Astrocyte (in vitro differentiated cells and primary cell): ENCODE data around the gene RC3H2. TPM values are rescaled to one million over a fixed set of nuclear protein-coding genes. Genes with fewer than 3 reads are reported as not detected.
"Not testable (repeated sequence)": the region's sequence is repeated elsewhere in the genome, so short reads cannot be mapped to it uniquely, and the experiment has no call there.

ENCODE experiments used
- DNase-seq: peaks from one replicate; pipeline ENCODE4 v3.0.0-alpha.2; 2010; ENCODE audit warnings: low read depth
- FAIRE-seq: peaks from 2 replicates; lab custom pipeline; 2011; peaks lifted over from hg19 to GRCh38; lab: Jason Lieb, UNC
- H2AFZ ChIP-seq: 2 replicates; pipeline ENCODE4 v1.6.0; 2012; ENCODE audit warnings: low read depth, low read length, inconsistent platforms
- H3K27ac ChIP-seq: 2 replicates; pipeline ENCODE4 v1.5.1; 2011; ENCODE audit warnings: low read depth, low read length, inconsistent platforms
- H3K27me3 ChIP-seq: 2 replicates; pipeline ENCODE4 v1.6.0; 2011; ENCODE audit warnings: low read length, inconsistent platforms; ENCODE audit not compliant: insufficient read depth
- H3K36me3 ChIP-seq: 2 replicates; pipeline ENCODE4 v1.5.1; 2011; ENCODE audit warnings: low read length, inconsistent platforms; ENCODE audit not compliant: insufficient read depth
- H3K4me1 ChIP-seq: 2 replicates; pipeline ENCODE4 v1.5.1; 2011; ENCODE audit warnings: low read length, inconsistent platforms; ENCODE audit not compliant: insufficient read depth
- H3K4me2 ChIP-seq: 2 replicates; pipeline ENCODE4 v1.6.0; 2012; ENCODE audit warnings: low read length, inconsistent platforms
- H3K4me3 ChIP-seq: 2 replicates; pipeline ENCODE4 v1.5.1; 2011; ENCODE audit warnings: low read depth, mild to moderate bottlenecking, low read length, inconsistent platforms; ENCODE audit not compliant: insufficient read depth
- H3K79me2 ChIP-seq: 2 replicates; pipeline ENCODE4 v1.6.0; 2012; ENCODE audit warnings: mild to moderate bottlenecking, low read length, inconsistent platforms; ENCODE audit not compliant: insufficient read depth
- H3K9ac ChIP-seq: 2 replicates; pipeline ENCODE4 v1.6.0; 2012; ENCODE audit warnings: mild to moderate bottlenecking, low read length, inconsistent platforms
- H3K9me3 ChIP-seq: 2 replicates; pipeline ENCODE4 v1.5.1; 2012; ENCODE audit warnings: low read depth, mild to moderate bottlenecking, low read length, inconsistent platforms; ENCODE audit not compliant: insufficient read depth
- H4K20me1 ChIP-seq: 2 replicates; pipeline ENCODE4 v1.6.0; 2012; ENCODE audit warnings: low read length, inconsistent platforms; ENCODE audit not compliant: insufficient read depth
- H3K27ac Mint-ChIP-seq: one replicate; pipeline ENCODE4 v1.8.0; 2021; ENCODE audit warnings: mild to moderate bottlenecking, mixed read lengths; ENCODE audit not compliant: unreplicated experiment
- H3K27me3 Mint-ChIP-seq: one replicate; pipeline ENCODE4 v1.8.0; 2021; ENCODE audit warnings: low read depth, mixed read lengths; ENCODE audit not compliant: unreplicated experiment
- H3K36me3 Mint-ChIP-seq: one replicate; pipeline ENCODE4 v1.8.0; 2021; ENCODE audit warnings: low read depth, mixed read lengths; ENCODE audit not compliant: unreplicated experiment
- H3K4me1 Mint-ChIP-seq: one replicate; pipeline ENCODE4 v1.8.0; 2021; ENCODE audit warnings: low read depth, mixed read lengths; ENCODE audit not compliant: unreplicated experiment
- H3K4me3 Mint-ChIP-seq: one replicate; pipeline ENCODE4 v1.8.0; 2021; ENCODE audit warnings: mild to moderate bottlenecking, moderate library complexity, mixed read lengths; ENCODE audit not compliant: unreplicated experiment
- H3K9me3 Mint-ChIP-seq: one replicate; pipeline ENCODE4 v1.8.0; 2021; ENCODE audit warnings: mild to moderate bottlenecking, mixed read lengths; ENCODE audit not compliant: unreplicated experiment
- CTCF ChIP-seq: IDR thresholded peaks from 2 replicates; pipeline ENCODE4 v1.5.1; 2011; ENCODE audit warnings: low read depth, mild to moderate bottlenecking, inconsistent platforms, low read length, moderate library complexity; ENCODE audit not compliant: insufficient read depth
- EZH2 ChIP-seq: IDR thresholded peaks from 2 replicates; pipeline ENCODE4 v1.6.1; 2012; ENCODE audit warnings: mild to moderate bottlenecking, low read length, inconsistent platforms; ENCODE audit not compliant: insufficient read depth
- total RNA-seq: library from RNA; stranded (reverse); gene quantifications from 2 replicates; pipeline ENCODE4 v1.2.1, GENCODE V29; 2021

Gene RC3H2
- total RNA-seq, 1 donor from 2014 or later, result 69.0 TPM

GRCh38 chr9:122837266-122837850 lies 67.8 kb downstream of the RC3H2 start:
- FAIRE-seq (no peak), DNase-seq (no peak)
- Mint-ChIP-seq H3K4me1 (no peaks in the 10 kb centered on the region), H3K27ac (no peak overlapping the region), H3K9me3 (no peaks in the 10 kb centered on the region), H3K36me3 (no peaks in the 10 kb centered on the region), H3K4me3 (no peak overlapping the region), H3K27me3 (no peaks in the 10 kb centered on the region)
- Histone ChIP-seq H3K9me3 (no peaks in the 10 kb centered on the region), H3K27ac (no peak overlapping the region), H3K27me3 (no peaks in the 10 kb centered on the region), H3K79me2 (no peaks in the 10 kb centered on the region), H3K4me3 (no peak overlapping the region), H3K4me1 (no peaks in the 10 kb centered on the region), H3K36me3 (no peaks in the 10 kb centered on the region), H2AFZ (no peak overlapping the region), H3K4me2 (no peak overlapping the region), H4K20me1 (no peaks in the 10 kb centered on the region), H3K9ac (no peak overlapping the region)
- TF ChIP-seq EZH2, result no peak
- no peak for TF ChIP-seq CTCF

- FAIRE-seq (no peak), DNase-seq (no peak)
- Histone ChIP-seq H2AFZ (no peak overlapping the region), H4K20me1 (no peaks in the 10 kb centered on the region), H3K27me3 (no peaks in the 10 kb centered on the region), H3K4me2 (no peak overlapping the region), H3K9ac (no peak overlapping the region), H3K36me3 (no peaks in the 10 kb centered on the region), H3K27ac (no peak overlapping the region), H3K9me3 (no peaks in the 10 kb centered on the region), H3K79me2 (no peaks in the 10 kb centered on the region), H3K4me3 (no peak overlapping the region), H3K4me1 (no peaks in the 10 kb centered on the region)
- Mint-ChIP-seq H3K4me1 (no peaks in the 10 kb centered on the region), H3K27me3 (no peaks in the 10 kb centered on the region), H3K27ac (no peak overlapping the region), H3K9me3 (no peaks in the 10 kb centered on the region), H3K36me3 (no peaks in the 10 kb centered on the region), H3K4me3 (no peak overlapping the region)
- TF ChIP-seq EZH2 (no peak), CTCF (no peak)
Observed at GRCh38 chr9:122835313-122835731, 69.8 kb downstream of the RC3H2 start.

- Mint-ChIP-seq H3K4me3 (no peak overlapping the region), H3K27ac (no peak overlapping the region), H3K27me3 (no peaks in the 10 kb centered on the region), H3K36me3 (no peaks in the 10 kb centered on the region), H3K9me3 (no peaks in the 10 kb centered on the region), H3K4me1 (peaks cover 3% of the 10 kb centered on the region)
- Histone ChIP-seq H3K4me1 (peaks cover 4% of the 10 kb centered on the region), H3K4me3 (no peak overlapping the region), H3K27ac (no peak overlapping the region), H3K36me3 (no peaks in the 10 kb centered on the region), H3K4me2 (no peak overlapping the region), H3K9ac (no peak overlapping the region), H2AFZ (no peak overlapping the region), H4K20me1 (peaks cover 5% of the 10 kb centered on the region), H3K79me2 (peaks cover 8% of the 10 kb centered on the region), H3K9me3 (no peaks in the 10 kb centered on the region), H3K27me3 (no peaks in the 10 kb centered on the region)
- TF ChIP-seq EZH2 (no peak), CTCF (no peak)
- FAIRE-seq (no peak), DNase-seq (no peak)
Observed at GRCh38 chr9:122832194-122832593, 73.0 kb downstream of the RC3H2 start.

GRCh38 chr9:122828965-122829284 lies 76.2 kb downstream of the RC3H2 start:
- not testable (repeated sequence) for H3K27me3 ChIP-seq, H3K36me3 ChIP-seq, H3K4me1 Mint-ChIP-seq, H3K9me3 ChIP-seq, H3K9me3 Mint-ChIP-seq, DNase-seq, FAIRE-seq, H3K36me3 Mint-ChIP-seq, H3K27me3 Mint-ChIP-seq
- peak overlapping the region; percentile 92 for H3K27ac ChIP-seq
- H3K9ac ChIP-seq, result peak overlapping the region; percentile 97
- H3K4me3 Mint-ChIP-seq, result peak overlapping the region; percentile 94
- peak overlapping the region; percentile 97 for H2AFZ ChIP-seq
- peaks cover 11% of the 10 kb centered on the region for H3K4me1 ChIP-seq
- peaks cover 15% of the 10 kb centered on the region for H4K20me1 ChIP-seq
- H3K79me2 ChIP-seq, result peaks cover 38% of the 10 kb centered on the region
- peak overlapping the region; percentile 100 for H3K4me2 ChIP-seq
- peak overlapping the region; percentile 96 for H3K4me3 ChIP-seq
- H3K27ac Mint-ChIP-seq, result peak overlapping the region; percentile 90
